K562 (cell line): ENCODE measurements around the gene VWDE. TPM values are rescaled to one million over a fixed set of nuclear protein-coding genes. Genes with fewer than 3 reads are reported as not detected.

Experiments
- ASH1L ChIP-seq: fragments of 450-650 bp; IDR thresholded peaks from 2 replicates; pipeline ENCODE4 v1.6.1; 2018; ENCODE audit warnings: borderline replicate concordance, mild to moderate bottlenecking, low read depth; ENCODE audit not compliant: partially characterized antibody
- ATF3 ChIP-seq, 2 experiments: fragments of 450-650 bp in 1 of 2; sonication (generic) in 1 of 2; formaldehyde crosslinking in 1 of 2; IDR thresholded peaks in 1 of 2; conservative IDR thresholded peaks in 1 of 2; 2 replicates each; pipeline versions ENCODE4 v1.6.1 to v1.8.1; 2016 to 2023; ENCODE audit warnings: mild to moderate bottlenecking in 2 of 2, moderate library complexity in 2 of 2, inconsistent platforms in 1 of 2, missing genetic modification reagents in 1 of 2
- ELK3 ChIP-seq: fragments of 450-650 bp; formaldehyde crosslinking; IDR thresholded peaks from 2 replicates; pipeline ENCODE4 v1.4.0; 2020; ENCODE audit warnings: mild to moderate bottlenecking
- EWSR1 ChIP-seq: fragments of 450-650 bp; IDR thresholded peaks from 2 replicates; pipeline ENCODE4 v1.6.1; 2018; ENCODE audit warnings: borderline replicate concordance, mild to moderate bottlenecking, low read depth, moderate library complexity; ENCODE audit not compliant: partially characterized antibody
- FOXA1 ChIP-seq: fragments of 450-650 bp; IDR thresholded peaks from 2 replicates; pipeline ENCODE4 v1.6.1; 2016; ENCODE audit warnings: mild to moderate bottlenecking, borderline replicate concordance
- NCOA6 ChIP-seq: fragments of 450-650 bp; IDR thresholded peaks from 2 replicates; pipeline ENCODE4 v1.6.1; 2017; ENCODE audit warnings: mild to moderate bottlenecking
- NR2C1 ChIP-seq, 2 experiments: fragments of 450-650 bp; IDR thresholded peaks; 2 replicates each; pipeline ENCODE4 v1.6.1; 2017; ENCODE audit warnings: mild to moderate bottlenecking in 2 of 2, antibody characterized with exemption in 1 of 2, inconsistent platforms in 1 of 2, missing compliant biosample characterization in 1 of 2, missing genetic modification characterization in 1 of 2
- STAT6 ChIP-seq: sonication (generic); formaldehyde crosslinking; IDR thresholded peaks from 2 replicates; pipeline ENCODE4 v1.8.1; 2023; ENCODE audit warnings: mild to moderate bottlenecking, missing genetic modification reagents
- TARDBP ChIP-seq: fragments of 450-650 bp; IDR thresholded peaks from 2 replicates; pipeline ENCODE4 v1.6.1; 2016
- XRCC4 ChIP-seq: IDR thresholded peaks from one replicate; pipeline ENCODE4 v1.6.1; 2011; ENCODE audit not compliant: insufficient read depth, insufficient read length; ENCODE audit errors: extremely low read depth
- ZFX ChIP-seq: sonication (generic); formaldehyde crosslinking; IDR thresholded peaks from 2 replicates; pipeline ENCODE4 v1.8.0; 2022; ENCODE audit warnings: mild to moderate bottlenecking, missing genetic modification reagents, moderate library complexity
- ZNF407 ChIP-seq: fragments of 450-650 bp; IDR thresholded peaks from 2 replicates; pipeline ENCODE4 v1.6.1; 2016; ENCODE audit warnings: low read depth
- ZNF584 ChIP-seq: fragments of 200-800 bp; sonication (Bioruptor generic); IDR thresholded peaks from 2 replicates; pipeline ENCODE4 v1.6.1; 2016; ENCODE audit warnings: low read depth, mild to moderate bottlenecking, missing genetic modification characterization, missing compliant biosample characterization
- ZNF644 ChIP-seq: fragments of 200-800 bp; sonication (Bioruptor generic); IDR thresholded peaks from 2 replicates; pipeline ENCODE4 v1.6.1; 2016; ENCODE audit warnings: low read depth, missing genetic modification characterization, missing compliant biosample characterization
- ZNF766 ChIP-seq: fragments of 200-800 bp; sonication (Bioruptor generic); conservative IDR thresholded peaks from 2 replicates; pipeline ENCODE4 v1.6.1; 2016; ENCODE audit warnings: missing genetic modification characterization, missing compliant biosample characterization
- polyA plus RNA-seq, 8 experiments: library from polyadenylated mRNA; depleted of rRNA in 4 of 8; stranded (reverse) in 5 of 8; unstranded in 3 of 8; fragments of >200 nt; fragmentation: Nextera tagmentation in 2 of 8; fragmentation: Illumina TruSeq in 1 of 8; extraction: Ambion mirVana in 2 of 8; extraction: Trizol in 1 of 8; gene quantifications; 2 replicates each; pipeline versions ENCODE4 v1.2.1 to v1.2.3, GENCODE V29; 2011 to 2014; ENCODE audit warnings: inconsistent platforms in 1 of 8, missing spikeins in 1 of 8
- total RNA-seq, 7 experiments: library from RNA; depleted of rRNA in 6 of 7; stranded (reverse); fragments of >200 nt in 6 of 7; fragmentation: Illumina TruSeq in 2 of 7; extraction: Trizol in 2 of 7; gene quantifications; 2 replicates each; pipeline versions ENCODE4 v1.2.1 to v1.2.3, GENCODE V29; 2011 to 2021; ENCODE audit warnings: low replicate concordance in 1 of 7

VWDE gene
- total and polyA plus RNA-seq, 9 of the 15 experiments (the other 6 are each of a cell fraction or from before 2014, with no cell fraction given): 40.6 to 162 (median 95.2) TPM

GRCh38 chr7:12385364-12385786, 18.3 kb downstream of the VWDE start (continued):
- TF ChIP-seq ZNF644 (tag) (peak; percentile 75; the same call in 1 of the 2 replicates), ATF3 (IDR thresholded peaks at IDR 0.05) (no peak), ATF3 (CRISPR knock-in tag; conservative IDR thresholded peaks at IDR 0.05) (no peak), STAT6 (CRISPR knock-in tag) (no peak), ZNF766 (CRISPR knock-in tag) (peak; percentile 76), NCOA6 (peak; percentile 73), EWSR1 (no peak), ZFX (CRISPR knock-in tag) (no peak), FOXA1 (peak; percentile 88), ZNF407 (no peak), ELK3 (CRISPR knock-in tag) (no peak), NR2C1 (IDR thresholded peaks at IDR 0.05) (peak; percentile 72), NR2C1 (tag; IDR thresholded peaks at IDR 0.05) (peak; percentile 73), ZNF584 (peak; percentile 52; the same call in 1 of the 2 replicates), ASH1L (no peak), XRCC4 (no peak), TARDBP (peak; percentile 78; the same call in 1 of the 2 replicates)
